MCF 10A (cell line): ENCODE data around the gene RAVER2. TPM values are rescaled to one million over a fixed set of nuclear protein-coding genes. Genes with fewer than 3 reads are reported as not detected.

ENCODE experiments used
- BruUV-seq: library from RNA; stranded (reverse); fragments of 400-500 nt; replicated peaks from 2 replicates; lab custom pipeline; 2021; lab: Mats Ljungman, UMichigan
- CTCF ChIA-PET: fragments of 300-600 bp; sonication (Branson Sonifier 250); formaldehyde crosslinking; extraction: SDS; loops from one replicate; lab custom pipeline; 2021; ENCODE audit warnings: antibody characterized with exemption, inconsistent platforms; lab: Yijun Ruan, JAX
- POLR2A ChIA-PET: fragments of 300-600, 350-650 bp; sonication (Branson Sonifier 250); formaldehyde crosslinking; extraction: SDS; loops from one replicate; lab custom pipeline; 2020; ENCODE audit warnings: antibody characterized with exemption, inconsistent platforms; lab: Yijun Ruan, JAX
- DNase-seq: peaks from one replicate; pipeline ENCODE4 v3.0.0-alpha.2; 2018; ENCODE audit not compliant: unreplicated experiment
- H3K27ac Mint-ChIP-seq: one replicate; pipeline ENCODE4 v1.8.0; 2022; ENCODE audit warnings: mild to moderate bottlenecking, low read depth, mixed read lengths; ENCODE audit not compliant: unreplicated experiment
- H3K27me3 Mint-ChIP-seq: one replicate; pipeline ENCODE4 v1.8.0; 2022; ENCODE audit warnings: mixed read lengths; ENCODE audit not compliant: insufficient read depth, unreplicated experiment
- H3K36me3 Mint-ChIP-seq: one replicate; pipeline ENCODE4 v1.8.0; 2022; ENCODE audit warnings: mild to moderate bottlenecking, moderate library complexity, mixed read lengths; ENCODE audit not compliant: insufficient read depth, unreplicated experiment
- H3K4me1 Mint-ChIP-seq: one replicate; pipeline ENCODE4 v1.8.0; 2022; ENCODE audit warnings: mixed read lengths; ENCODE audit not compliant: insufficient read depth, unreplicated experiment
- H3K4me3 Mint-ChIP-seq: one replicate; pipeline ENCODE4 v1.8.0; 2022; ENCODE audit warnings: mild to moderate bottlenecking, moderate library complexity, mixed read lengths; ENCODE audit not compliant: unreplicated experiment
- H3K9me3 Mint-ChIP-seq: one replicate; pipeline ENCODE4 v1.8.0; 2022; ENCODE audit warnings: mixed read lengths; ENCODE audit not compliant: unreplicated experiment
- CTCF ChIP-seq: fragments of 200-600 bp; IDR thresholded peaks from one replicate; pipeline ENCODE4 v1.8.0; 2022; ENCODE audit warnings: antibody characterized with exemption, mild to moderate bottlenecking; ENCODE audit not compliant: unreplicated experiment
- intact Hi-C: fragments of 100-400 bp; cut with micrococcal nuclease; formaldehyde crosslinking; loops from 2 replicates; pipeline ENCODE4 v1.14.1; 2022
- total RNA-seq: library from RNA; stranded (reverse); gene quantifications from 2 replicates; pipeline ENCODE4 v1.2.3, GENCODE V29; 2022

The RAVER2 gene
- total RNA-seq, 1 experiment from 2014 or later: 5.9 TPM

GRCh38 chr1:64754173-64754572, 9.3 kb downstream of the RAVER2 start:
- no peaks in the 10 kb centered on the region for H3K9me3 Mint-ChIP-seq
- no peak for DNase-seq
- TF ChIP-seq CTCF: no peak
- ChIA-PET CTCF (interaction anchor here (0.8 kb wide), 1 partner anchor 69 kb away, joined by 5 read pairs; no protein-coding TSS in a partner anchor), POLR2A (interaction anchor here (1.4 to 1.9 kb wide), 2 partner anchors 8 to 12 kb away, joined by 5 to 9 read pairs; no protein-coding TSS in a partner anchor)
- intact Hi-C loops: no loop called here
- H3K4me1 Mint-ChIP-seq: no peaks in the 10 kb centered on the region
- H3K27me3 Mint-ChIP-seq: no peaks in the 10 kb centered on the region
- no peak overlapping the region for H3K27ac Mint-ChIP-seq
- no peaks in the 10 kb centered on the region for H3K36me3 Mint-ChIP-seq
- BruUV-seq: no TSS peak
- no peak overlapping the region for H3K4me3 Mint-ChIP-seq

GRCh38 chr1:64755361-64755760, 10.5 kb downstream of the RAVER2 start:
- Mint-ChIP-seq H3K4me1 (no peaks in the 10 kb centered on the region), H3K27ac (no peak overlapping the region), H3K4me3 (no peak overlapping the region), H3K27me3 (no peaks in the 10 kb centered on the region), H3K9me3 (no peaks in the 10 kb centered on the region), H3K36me3 (no peaks in the 10 kb centered on the region)
- no peak for DNase-seq
- CTCF ChIA-PET: no interaction called here
- POLR2A ChIA-PET: interaction anchor here (1.9 kb wide), 1 partner anchor 9 kb away, joined by 9 read pairs; no protein-coding TSS in a partner anchor
- no peak for TF ChIP-seq CTCF
- intact Hi-C loops: no loop called here
- no TSS peak for BruUV-seq

GRCh38 chr1:64756770-64757169, 11.9 kb downstream of the RAVER2 start:
- no peaks in the 10 kb centered on the region for H3K27me3 Mint-ChIP-seq
- intact Hi-C loops: no loop called here
- no peaks in the 10 kb centered on the region for H3K4me1 Mint-ChIP-seq
- no peaks in the 10 kb centered on the region for H3K9me3 Mint-ChIP-seq
- H3K27ac Mint-ChIP-seq: no peak overlapping the region
- DNase-seq: no peak
- CTCF ChIA-PET: no interaction called here
- TF ChIP-seq CTCF: no peak
- no TSS peak for BruUV-seq
- no peak overlapping the region for H3K4me3 Mint-ChIP-seq
- no peaks in the 10 kb centered on the region for H3K36me3 Mint-ChIP-seq
- POLR2A ChIA-PET: interaction anchor here (0.6 to 1.4 kb wide), 2 partner anchors 10 to 68 kb away, joined by 3 to 5 read pairs; no protein-coding TSS in a partner anchor

GRCh38 chr1:64757213-64757612, 12.3 kb downstream of the RAVER2 start:
- no peaks in the 10 kb centered on the region for H3K4me1 Mint-ChIP-seq
- H3K36me3 Mint-ChIP-seq: no peaks in the 10 kb centered on the region
- TF ChIP-seq CTCF: no peak
- ChIA-PET CTCF (no interaction called here), POLR2A (interaction anchor here (1.4 kb wide), 1 partner anchor 10 kb away, joined by 5 read pairs; no protein-coding TSS in a partner anchor)
- intact Hi-C loops: no loop called here
- no peak overlapping the region for H3K27ac Mint-ChIP-seq
- no peaks in the 10 kb centered on the region for H3K9me3 Mint-ChIP-seq
- no peaks in the 10 kb centered on the region for H3K27me3 Mint-ChIP-seq
- BruUV-seq: no TSS peak
- no peak overlapping the region for H3K4me3 Mint-ChIP-seq
- DNase-seq: no peak
